Tibial nerve (tissue), 4 donors: Measurements from ENCODE around the gene COA8. TPM values are rescaled to one million over a fixed set of nuclear protein-coding genes. Genes with fewer than 3 reads are reported as not detected.

ENCODE experiments used
- DNase-seq, 2 donors: peaks; one replicate each; pipeline ENCODE4 v3.0.0-alpha.2; 2019; ENCODE audit warnings: low spot score in 2 of 2
- H3K27ac ChIP-seq, 4 donors: fragments of 200-600 bp; sonication (generic) in 3 of 4; one replicate each; pipeline ENCODE4 v1.5.1; 2017 to 2019; ENCODE audit warnings: mild to moderate bottlenecking in 1 of 4
- H3K27me3 ChIP-seq, 2 donors: fragments of 200-600 bp; sonication (generic) in 1 of 2; one replicate each; pipeline versions ENCODE4 v1.5.1 to v1.6.0; 2017 to 2019
- H3K36me3 ChIP-seq, 3 donors: fragments of 200-600 bp; sonication (generic); one replicate each; pipeline ENCODE4 v1.5.1; 2018 to 2019
- H3K4me1 ChIP-seq, 4 donors: fragments of 200-600 bp; sonication (generic) in 3 of 4; one replicate each; pipeline ENCODE4 v1.5.1; 2017 to 2019
- H3K4me3 ChIP-seq, 4 donors: fragments of 200-600 bp; sonication (generic) in 3 of 4; one replicate each; pipeline ENCODE4 v1.5.1; 2017 to 2019; ENCODE audit warnings: mild to moderate bottlenecking in 1 of 4, moderate library complexity in 1 of 4
- H3K9me3 ChIP-seq, 4 donors: fragments of 200-600 bp; sonication (generic) in 3 of 4; one replicate each; pipeline ENCODE4 v1.5.1; 2017 to 2019
- CTCF ChIP-seq, 5 experiments: fragments of 200-600 bp in 3 of 5; fragments of 450-650 bp in 2 of 5; sonication (generic) in 3 of 5; IDR thresholded peaks; one replicate each; pipeline ENCODE4 v1.5.1; 2016 to 2019; ENCODE audit warnings: antibody characterized with exemption in 5 of 5, mild to moderate bottlenecking in 3 of 5, moderate library complexity in 2 of 5
- EP300 ChIP-seq, 2 donors: sonication (generic); formaldehyde crosslinking; IDR thresholded peaks; one replicate each; pipeline ENCODE4 v1.6.1; 2017; ENCODE audit warnings: antibody characterized with exemption in 2 of 2, mild to moderate bottlenecking in 1 of 2
- POLR2A ChIP-seq, 2 donors: fragments of 450-650 bp; IDR thresholded peaks; one replicate each; pipeline ENCODE4 v1.6.1; 2017; ENCODE audit warnings: antibody characterized with exemption in 2 of 2, mild to moderate bottlenecking in 2 of 2, moderate library complexity in 2 of 2
- WGBS, 2 donors: methylation state at CpG; one replicate each; pipeline ENCODE4 v1.1.5; 2018; 5-methylcytosine and 5-hydroxymethylcytosine counted together
- total RNA-seq, 4 donors: library from RNA; depleted of rRNA; stranded (reverse); fragments of >200 nt; gene quantifications; one replicate each; pipeline ENCODE4 v1.1.0, GENCODE V29; 2016

COA8 gene
- total RNA-seq, 4 donors from 2014 or later, result 7.2 to 31.6 (median 12.3) TPM

GRCh38 chr14:103520269-103520656 is 42.5 kb upstream of the COA8 start:
- peak overlapping the region; percentile 71 to 90 (median 84) for H3K27ac ChIP-seq
- TF ChIP-seq EP300 (IDR thresholded peaks at IDR 0.05) (no peak), POLR2A (IDR thresholded peaks at IDR 0.05) (no peak), CTCF (IDR thresholded peaks at IDR 0.05) (no peak)
- H3K36me3 ChIP-seq, result no peaks in the 10 kb centered on the region
- no peaks in the 10 kb centered on the region for H3K27me3 ChIP-seq
- no peaks in the 10 kb centered on the region for H3K9me3 ChIP-seq
- no peak for DNase-seq
- WGBS, 2 donors, result 84% methylated on average over 10 of the region's 10 CpGs; no CpG with 5 or more reads in 1 of the 2 donors
- peaks cover 0 to 65% (median 41%) of the 10 kb centered on the region in 4 donors for H3K4me1 ChIP-seq
- H3K4me3 ChIP-seq, result no peak overlapping the region

- Histone ChIP-seq H3K4me3 (peak overlapping the region; percentile 34 to 75 (median 64)), H3K27ac (peak overlapping the region; percentile 71 to 90 (median 84)), H3K27me3 (no peaks in the 10 kb centered on the region), H3K9me3 (no peaks in the 10 kb centered on the region), H3K4me1 (peaks cover 0 to 65% (median 41%) of the 10 kb centered on the region in 4 donors), H3K36me3 (no peaks in the 10 kb centered on the region)
- TF ChIP-seq EP300 (IDR thresholded peaks at IDR 0.05) (peak in 1 of 2 donors; percentile 54), CTCF (IDR thresholded peaks at IDR 0.05) (peak; percentile 45 to 82 (median 62)), POLR2A (IDR thresholded peaks at IDR 0.05) (no peak)
- DNase-seq, result peak; percentile 62 to 63
- 2 to 3% methylated on average over 43 to 50 of the region's 66 CpGs for WGBS, 2 donors
Observed at GRCh38 chr14:103520657-103521437, 41.9 kb upstream of the COA8 start.

GRCh38 chr14:103521438-103521950 is 41.3 kb upstream of the COA8 start:
- H3K27me3 ChIP-seq, result no peaks in the 10 kb centered on the region
- TF ChIP-seq POLR2A (IDR thresholded peaks at IDR 0.05) (peak in 1 of 2 donors; percentile 24), EP300 (IDR thresholded peaks at IDR 0.05) (peak in 1 of 2 donors; percentile 2), CTCF (IDR thresholded peaks at IDR 0.05) (no peak)
- H3K36me3 ChIP-seq, result no peaks in the 10 kb centered on the region
- H3K4me1 ChIP-seq, result peaks cover 0 to 70% (median 42%) of the 10 kb centered on the region in 4 donors
- H3K9me3 ChIP-seq, result no peaks in the 10 kb centered on the region
- H3K4me3 ChIP-seq, result peak overlapping the region; percentile 39 to 75 (median 64)
- 0 to 1% methylated on average over 1 to 26 of the region's 77 CpGs for WGBS, 2 donors
- DNase-seq, result no peak
- H3K27ac ChIP-seq, result peak overlapping the region; percentile 71 to 90 (median 84)

GRCh38 chr14:103521951-103522563 is 40.7 kb upstream of the COA8 start:
- H3K27me3 ChIP-seq, result no peaks in the 10 kb centered on the region
- WGBS, 2 donors, result 1 to 2% methylated on average over 9 to 29 of the region's 74 CpGs
- DNase-seq, result no peak
- H3K4me1 ChIP-seq, result peaks cover 0 to 76% (median 43%) of the 10 kb centered on the region in 4 donors
- H3K9me3 ChIP-seq, result no peaks in the 10 kb centered on the region
- H3K36me3 ChIP-seq, result no peaks in the 10 kb centered on the region
- H3K27ac ChIP-seq, result peak overlapping the region; percentile 71 to 90 (median 84)
- peak overlapping the region; percentile 39 to 75 (median 64) for H3K4me3 ChIP-seq
- TF ChIP-seq CTCF (IDR thresholded peaks at IDR 0.05) (no peak), EP300 (IDR thresholded peaks at IDR 0.05) (no peak), POLR2A (IDR thresholded peaks at IDR 0.05) (no peak)
